GM12864 (cell line): Measurements from ENCODE around the gene ACAN.

Experiments
- DNase-seq: peaks from one replicate; pipeline ENCODE4 v3.0.0-alpha.2; 2011; ENCODE audit warnings: low read depth
- H3K4me3 ChIP-seq: 2 replicates; pipeline ENCODE4 v1.5.1; 2011; ENCODE audit warnings: mild to moderate bottlenecking, low read depth, low read length, control low read depth
- TF ChIP-seq, protein P1 (sequence below): IDR thresholded peaks from 2 replicates; pipeline ENCODE4 v1.5.1; 2011; ENCODE audit warnings: low read depth, mild to moderate bottlenecking, moderate library complexity, low read length, control low read depth, inconsistent platforms; ENCODE audit errors: missing control alignments

Gene ACAN

GRCh38 chr15:88863412-88863811, 60.2 kb downstream of the ACAN start:
- H3K4me3 ChIP-seq, result no peak overlapping the region
- TF ChIP-seq, protein P1, sequence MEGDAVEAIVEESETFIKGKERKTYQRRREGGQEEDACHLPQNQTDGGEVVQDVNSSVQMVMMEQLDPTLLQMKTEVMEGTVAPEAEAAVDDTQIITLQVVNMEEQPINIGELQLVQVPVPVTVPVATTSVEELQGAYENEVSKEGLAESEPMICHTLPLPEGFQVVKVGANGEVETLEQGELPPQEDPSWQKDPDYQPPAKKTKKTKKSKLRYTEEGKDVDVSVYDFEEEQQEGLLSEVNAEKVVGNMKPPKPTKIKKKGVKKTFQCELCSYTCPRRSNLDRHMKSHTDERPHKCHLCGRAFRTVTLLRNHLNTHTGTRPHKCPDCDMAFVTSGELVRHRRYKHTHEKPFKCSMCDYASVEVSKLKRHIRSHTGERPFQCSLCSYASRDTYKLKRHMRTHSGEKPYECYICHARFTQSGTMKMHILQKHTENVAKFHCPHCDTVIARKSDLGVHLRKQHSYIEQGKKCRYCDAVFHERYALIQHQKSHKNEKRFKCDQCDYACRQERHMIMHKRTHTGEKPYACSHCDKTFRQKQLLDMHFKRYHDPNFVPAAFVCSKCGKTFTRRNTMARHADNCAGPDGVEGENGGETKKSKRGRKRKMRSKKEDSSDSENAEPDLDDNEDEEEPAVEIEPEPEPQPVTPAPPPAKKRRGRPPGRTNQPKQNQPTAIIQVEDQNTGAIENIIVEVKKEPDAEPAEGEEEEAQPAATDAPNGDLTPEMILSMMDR, result no peak
- DNase-seq, result no peak

GRCh38 chr15:88864861-88865497, 61.7 kb downstream of the ACAN start:
- H3K4me3 ChIP-seq, result no peak overlapping the region
- TF ChIP-seq, protein P1, result no peak
- DNase-seq, result no peak

GRCh38 chr15:88865498-88866099, 62.4 kb downstream of the ACAN start:
- TF ChIP-seq, protein P1, result no peak
- no peak overlapping the region for H3K4me3 ChIP-seq
- DNase-seq, result no peak

DNA sequence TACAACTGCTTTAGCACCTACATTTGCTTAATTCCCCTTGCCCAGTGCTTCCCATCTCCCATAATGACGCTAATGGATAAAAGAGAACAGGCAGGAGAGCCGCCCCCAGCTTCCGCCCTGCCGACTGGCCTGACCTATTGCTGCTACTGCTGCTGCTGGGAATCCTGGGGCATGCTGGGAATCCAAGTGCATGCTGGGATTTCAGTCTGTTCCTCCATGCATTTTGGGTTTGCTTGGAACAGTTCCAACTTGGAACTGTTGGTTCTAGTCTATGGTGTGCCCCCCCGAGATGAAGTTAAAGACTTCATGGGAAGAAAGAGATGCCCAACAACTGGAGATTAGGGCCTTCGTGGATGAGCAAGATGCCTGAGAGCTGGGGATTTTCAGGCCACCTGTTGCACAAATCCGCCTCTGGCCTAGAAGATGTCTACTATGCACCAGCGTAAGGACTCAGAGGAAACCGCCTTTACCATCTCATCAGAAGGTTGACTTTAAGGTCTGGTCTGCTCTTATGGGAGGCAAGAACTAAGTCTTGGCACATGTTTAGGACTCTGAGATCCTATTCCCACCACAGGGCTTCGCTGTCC, 63.2 kb downstream of the ACAN start:
- no peak for DNase-seq
- no peak overlapping the region for H3K4me3 ChIP-seq
- TF ChIP-seq, protein P1, result no peak

- H3K4me3 ChIP-seq, result no peak overlapping the region
- DNase-seq, result no peak
- TF ChIP-seq, protein P1, result no peak
Measured at GRCh38 chr15:88871313-88871712, 68.1 kb downstream of the ACAN start.

GRCh38 chr15:88872106-88872505, 68.9 kb downstream of the ACAN start:
- DNase-seq, result no peak
- TF ChIP-seq, protein P1, result no peak

More at GRCh38 chr15:88872106-88872505, 68.9 kb downstream of the ACAN start:
- no peak overlapping the region for H3K4me3 ChIP-seq
